ENCODE results near the gene SFTPD.

DNA sequence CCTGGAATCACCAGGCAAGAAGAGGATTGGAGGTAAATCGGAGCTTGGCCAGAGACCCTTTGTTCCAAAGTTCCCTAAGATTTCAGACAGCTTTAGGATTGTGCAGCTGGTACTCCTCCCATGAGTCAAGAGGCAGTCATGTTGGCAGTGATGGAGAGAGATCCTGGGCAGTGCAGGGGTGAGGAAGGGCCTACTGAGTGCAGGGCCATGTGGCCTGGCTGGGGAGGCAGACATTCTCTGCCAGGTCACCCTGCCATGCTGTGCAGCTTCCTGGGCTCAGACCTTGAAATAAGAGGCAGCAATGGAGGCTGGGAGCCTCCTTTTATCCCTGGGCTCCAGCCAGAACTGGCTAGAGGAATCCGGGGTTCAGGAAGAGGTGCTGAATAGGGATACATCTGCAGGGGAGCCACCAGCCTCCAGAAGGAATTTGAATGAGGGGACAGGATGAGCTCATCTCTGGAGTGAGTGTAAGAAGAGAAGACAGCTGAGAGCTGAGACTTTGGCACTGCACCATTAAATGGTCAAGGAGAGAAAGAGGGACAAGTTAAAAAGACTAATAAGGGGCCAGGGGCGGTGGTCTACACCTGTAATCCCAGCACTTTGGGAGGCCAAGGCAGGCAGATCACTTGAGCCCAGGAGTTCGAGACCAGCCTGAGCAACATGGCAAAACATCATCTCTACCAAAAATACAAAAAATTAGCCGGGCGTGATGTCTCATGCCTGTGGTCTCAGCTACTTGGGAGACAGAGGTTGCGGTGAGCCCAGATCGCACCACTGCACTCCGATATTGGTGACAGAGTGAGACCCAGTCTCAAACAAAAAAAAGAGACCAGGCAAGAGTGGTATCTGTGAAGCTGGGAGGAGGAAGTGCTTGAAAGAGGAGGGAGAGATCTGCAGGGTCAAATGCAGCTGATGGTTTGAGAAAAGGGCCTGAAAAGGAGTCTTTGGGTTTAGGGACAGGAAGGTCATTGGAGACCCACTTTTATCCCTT lies 12.0 kb downstream of the SFTPD start:
- TF ChIP-seq, protein P1, sequence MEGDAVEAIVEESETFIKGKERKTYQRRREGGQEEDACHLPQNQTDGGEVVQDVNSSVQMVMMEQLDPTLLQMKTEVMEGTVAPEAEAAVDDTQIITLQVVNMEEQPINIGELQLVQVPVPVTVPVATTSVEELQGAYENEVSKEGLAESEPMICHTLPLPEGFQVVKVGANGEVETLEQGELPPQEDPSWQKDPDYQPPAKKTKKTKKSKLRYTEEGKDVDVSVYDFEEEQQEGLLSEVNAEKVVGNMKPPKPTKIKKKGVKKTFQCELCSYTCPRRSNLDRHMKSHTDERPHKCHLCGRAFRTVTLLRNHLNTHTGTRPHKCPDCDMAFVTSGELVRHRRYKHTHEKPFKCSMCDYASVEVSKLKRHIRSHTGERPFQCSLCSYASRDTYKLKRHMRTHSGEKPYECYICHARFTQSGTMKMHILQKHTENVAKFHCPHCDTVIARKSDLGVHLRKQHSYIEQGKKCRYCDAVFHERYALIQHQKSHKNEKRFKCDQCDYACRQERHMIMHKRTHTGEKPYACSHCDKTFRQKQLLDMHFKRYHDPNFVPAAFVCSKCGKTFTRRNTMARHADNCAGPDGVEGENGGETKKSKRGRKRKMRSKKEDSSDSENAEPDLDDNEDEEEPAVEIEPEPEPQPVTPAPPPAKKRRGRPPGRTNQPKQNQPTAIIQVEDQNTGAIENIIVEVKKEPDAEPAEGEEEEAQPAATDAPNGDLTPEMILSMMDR (IDR thresholded peaks at IDR 0.05; ENCODE audit: low read length): no peak
- no peak for TF ChIP-seq EZH2 (IDR thresholded peaks at IDR 0.05; ENCODE audit: borderline replicate concordance, low read length)
